Esophagus squamous epithelium (tissue), 5 donors: ENCODE measurements around the gene THAP4. TPM values are rescaled to one million over a fixed set of nuclear protein-coding genes. Genes with fewer than 3 reads are reported as not detected.
A peak's percentile ranks its signal among the peaks of the same experiment; 100 is the strongest.

Source experiments
- DNase-seq: peaks from one replicate; lab custom pipeline; 2025; lab: John Stamatoyannopoulos, UW
- H3K27ac ChIP-seq, 4 donors: fragments of 200-600 bp; sonication (generic); one replicate each; pipeline ENCODE4 v1.5.1; 2016 to 2019; ENCODE audit warnings: mild to moderate bottlenecking in 1 of 4
- H3K27me3 ChIP-seq, 4 donors: fragments of 200-600 bp; sonication (generic); 1 replicate in 3 of 4; 2 replicates in 1 of 4; pipeline versions ENCODE4 v1.5.1 to v1.6.0; 2017 to 2021; ENCODE audit warnings: antibody characterized with exemption in 1 of 4
- H3K36me3 ChIP-seq, 3 donors: fragments of 200-600 bp; sonication (generic); one replicate each; pipeline ENCODE4 v1.5.1; 2016 to 2019
- H3K4me1 ChIP-seq, 3 donors: fragments of 200-600 bp; sonication (generic); one replicate each; pipeline ENCODE4 v1.5.1; 2017 to 2019
- H3K4me3 ChIP-seq, 4 donors: fragments of 200-600 bp; sonication (generic); 1 replicate in 3 of 4; 2 replicates in 1 of 4; pipeline ENCODE4 v1.5.1; 2016 to 2019; ENCODE audit warnings: mild to moderate bottlenecking in 2 of 4, moderate library complexity in 1 of 4
- H3K9me3 ChIP-seq, 3 donors: fragments of 200-600 bp; sonication (generic); one replicate each; pipeline ENCODE4 v1.5.1; 2016 to 2019
- POLR2A ChIP-seq, 4 donors: fragments of 450-650 bp; IDR thresholded peaks; one replicate each; pipeline ENCODE4 v1.6.1; 2017; ENCODE audit warnings: antibody characterized with exemption in 4 of 4, mild to moderate bottlenecking in 4 of 4, moderate library complexity in 3 of 4
- WGBS, 2 donors: methylation state at CpG; one replicate each; pipeline ENCODE4 v1.1.5; 2018; 5-methylcytosine and 5-hydroxymethylcytosine counted together
- intact Hi-C: fragments of 100-400 bp; cut with DNase I; formaldehyde crosslinking; loops from one replicate; pipeline ENCODE4 v1.15.0; 2022
- total RNA-seq, 4 donors: library from RNA; depleted of rRNA; stranded (reverse); fragments of >200 nt; gene quantifications; one replicate each; pipeline ENCODE4 v1.1.0, GENCODE V29; 2016
- TF ChIP-seq, protein P1 (sequence below), 6 experiments: fragments of 450-650 bp in 4 of 6; fragments of 200-600 bp in 2 of 6; sonication (generic) in 2 of 6; IDR thresholded peaks; one replicate each; pipeline ENCODE4 v1.5.1; 2016 to 2019; ENCODE audit warnings: antibody characterized with exemption in 6 of 6, mild to moderate bottlenecking in 4 of 6, moderate library complexity in 4 of 6
- donor health status: DM: yes; HTN: yes; CAD: no.

THAP4 gene
- total RNA-seq, 4 donors from 2014 or later: 40.7 to 53.2 (median 46.4) TPM

DNA sequence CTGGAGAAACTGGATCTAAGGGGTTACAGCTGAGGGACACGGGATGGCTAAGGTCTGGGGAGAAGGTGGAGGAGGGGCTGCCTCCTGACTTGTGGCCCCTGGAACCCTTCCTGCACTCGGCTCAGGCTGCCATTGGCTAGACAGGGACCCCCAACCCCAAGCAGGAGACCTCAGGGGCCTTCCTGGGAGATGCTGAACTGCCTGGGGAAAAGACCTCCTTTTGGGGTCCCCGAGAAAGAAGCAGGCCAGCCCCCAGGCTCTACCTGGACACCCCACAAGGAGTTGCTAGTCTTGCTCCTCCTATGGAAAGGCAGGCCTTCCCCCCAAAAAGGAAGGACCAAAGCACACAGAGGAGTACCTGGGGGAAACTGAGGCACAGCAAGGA is 88.5 kb downstream of the THAP4 start:
- H3K4me3 ChIP-seq: no peak overlapping the region
- no peaks in the 10 kb centered on the region for H3K36me3 ChIP-seq
- intact Hi-C loops: no loop called here
- H3K9me3 ChIP-seq: no peaks in the 10 kb centered on the region
- 100% methylated on average over 1 of the region's 3 CpGs for WGBS, 2 donors
- DNase-seq: no peak
- TF ChIP-seq, protein P1, sequence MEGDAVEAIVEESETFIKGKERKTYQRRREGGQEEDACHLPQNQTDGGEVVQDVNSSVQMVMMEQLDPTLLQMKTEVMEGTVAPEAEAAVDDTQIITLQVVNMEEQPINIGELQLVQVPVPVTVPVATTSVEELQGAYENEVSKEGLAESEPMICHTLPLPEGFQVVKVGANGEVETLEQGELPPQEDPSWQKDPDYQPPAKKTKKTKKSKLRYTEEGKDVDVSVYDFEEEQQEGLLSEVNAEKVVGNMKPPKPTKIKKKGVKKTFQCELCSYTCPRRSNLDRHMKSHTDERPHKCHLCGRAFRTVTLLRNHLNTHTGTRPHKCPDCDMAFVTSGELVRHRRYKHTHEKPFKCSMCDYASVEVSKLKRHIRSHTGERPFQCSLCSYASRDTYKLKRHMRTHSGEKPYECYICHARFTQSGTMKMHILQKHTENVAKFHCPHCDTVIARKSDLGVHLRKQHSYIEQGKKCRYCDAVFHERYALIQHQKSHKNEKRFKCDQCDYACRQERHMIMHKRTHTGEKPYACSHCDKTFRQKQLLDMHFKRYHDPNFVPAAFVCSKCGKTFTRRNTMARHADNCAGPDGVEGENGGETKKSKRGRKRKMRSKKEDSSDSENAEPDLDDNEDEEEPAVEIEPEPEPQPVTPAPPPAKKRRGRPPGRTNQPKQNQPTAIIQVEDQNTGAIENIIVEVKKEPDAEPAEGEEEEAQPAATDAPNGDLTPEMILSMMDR (IDR thresholded peaks at IDR 0.05): no peak
- TF ChIP-seq POLR2A (IDR thresholded peaks at IDR 0.05): no peak
- H3K4me1 ChIP-seq: peaks cover 0 to 50% (median 12%) of the 10 kb centered on the region in 3 donors
- peaks cover 0 to 54% (median 0%) of the 10 kb centered on the region in 4 donors for H3K27me3 ChIP-seq
- H3K27ac ChIP-seq: no peak overlapping the region

DNA sequence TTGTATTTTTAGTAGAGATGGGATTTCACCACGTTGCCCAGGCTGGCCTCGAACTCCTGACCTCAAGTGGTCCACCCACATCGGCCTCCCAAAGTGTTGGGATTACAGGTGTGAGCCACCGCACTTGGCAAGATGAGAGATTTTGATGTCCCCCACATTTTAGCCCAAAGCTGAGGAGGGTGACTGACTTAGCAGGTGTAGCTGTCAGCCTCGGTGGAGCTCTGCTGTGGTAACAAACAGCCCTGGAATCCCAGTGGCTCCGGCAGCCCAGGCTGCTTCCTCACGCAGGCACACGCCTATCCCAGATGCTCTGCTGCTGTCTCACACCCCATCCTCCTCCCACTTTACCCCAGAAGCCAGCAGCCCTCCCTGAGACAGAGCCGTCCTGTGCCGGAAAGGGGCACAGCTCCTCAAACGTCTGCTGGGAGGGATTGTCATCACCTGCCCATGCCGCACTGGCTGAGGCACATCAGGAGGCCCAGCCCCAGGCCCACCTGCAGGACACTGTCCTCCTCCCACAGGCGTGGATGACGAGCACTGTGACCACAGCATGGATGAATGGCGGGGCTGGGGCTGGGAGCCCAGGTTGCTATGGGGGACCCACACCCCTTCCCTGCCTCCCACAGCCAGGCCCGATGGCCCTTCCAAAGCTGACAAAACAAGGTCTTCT is 89.0 kb downstream of the THAP4 start:
- intact Hi-C loops: no loop called here
- TF ChIP-seq, protein P1 (IDR thresholded peaks at IDR 0.05): no peak
- no peak for TF ChIP-seq POLR2A (IDR thresholded peaks at IDR 0.05)
- Histone ChIP-seq H3K27ac (no peak overlapping the region), H3K36me3 (no peaks in the 10 kb centered on the region), H3K4me3 (no peak overlapping the region), H3K27me3 (peaks cover 0 to 60% (median 0%) of the 10 kb centered on the region in 4 donors), H3K9me3 (no peaks in the 10 kb centered on the region), H3K4me1 (peaks cover 0 to 50% (median 12%) of the 10 kb centered on the region in 3 donors)
- no peak for DNase-seq
- 79 to 83% methylated on average over 7 of the region's 16 CpGs for WGBS, 2 donors

DNA sequence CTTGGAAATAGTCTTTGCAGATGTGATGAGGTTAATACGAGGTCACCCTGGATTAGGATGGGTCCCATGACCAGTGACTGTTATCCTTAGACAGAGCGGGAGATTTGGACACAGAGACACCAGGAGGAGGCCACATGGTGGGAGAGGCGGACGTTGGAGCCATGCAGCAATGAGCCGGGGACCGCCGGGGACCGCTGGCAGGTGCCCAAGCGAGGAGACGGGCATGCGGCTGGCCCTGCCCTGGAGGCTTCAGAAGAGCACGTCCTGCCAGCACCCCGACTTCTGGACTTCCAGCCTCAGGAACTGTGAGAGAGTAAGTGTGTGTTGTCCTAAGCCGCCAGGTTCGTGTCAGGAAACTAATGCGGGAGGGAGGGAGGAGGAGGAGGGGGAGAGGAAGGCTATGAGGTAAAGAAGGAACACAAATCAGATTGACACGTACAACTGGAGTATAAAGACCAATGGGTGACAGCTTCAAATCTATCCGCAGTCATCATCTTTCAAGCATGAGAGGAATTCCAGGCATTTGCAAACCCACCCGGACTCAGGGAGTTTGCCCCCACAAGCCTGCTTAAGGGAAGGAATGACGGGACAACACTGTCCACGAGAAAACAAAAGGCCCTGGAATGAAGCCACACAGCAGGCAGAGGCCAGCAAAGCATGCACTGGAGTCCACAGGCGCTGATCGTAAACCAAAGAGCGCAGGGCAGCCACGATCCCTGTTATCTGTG is 90.0 kb downstream of the THAP4 start:
- no peak overlapping the region for H3K4me3 ChIP-seq
- peaks cover 0 to 44% (median 12%) of the 10 kb centered on the region in 3 donors for H3K4me1 ChIP-seq
- DNase-seq: no peak
- intact Hi-C loops: no loop called here
- no peaks in the 10 kb centered on the region for H3K9me3 ChIP-seq
- TF ChIP-seq, protein P1 (IDR thresholded peaks at IDR 0.05): no peak
- TF ChIP-seq POLR2A (IDR thresholded peaks at IDR 0.05): no peak
- 31 to 33% methylated on average over 24 of the region's 25 CpGs for WGBS, 2 donors
- no peaks in the 10 kb centered on the region for H3K36me3 ChIP-seq
- H3K27me3 ChIP-seq: peaks cover 0 to 65% (median 0%) of the 10 kb centered on the region in 4 donors
- H3K27ac ChIP-seq: no peak overlapping the region

DNA sequence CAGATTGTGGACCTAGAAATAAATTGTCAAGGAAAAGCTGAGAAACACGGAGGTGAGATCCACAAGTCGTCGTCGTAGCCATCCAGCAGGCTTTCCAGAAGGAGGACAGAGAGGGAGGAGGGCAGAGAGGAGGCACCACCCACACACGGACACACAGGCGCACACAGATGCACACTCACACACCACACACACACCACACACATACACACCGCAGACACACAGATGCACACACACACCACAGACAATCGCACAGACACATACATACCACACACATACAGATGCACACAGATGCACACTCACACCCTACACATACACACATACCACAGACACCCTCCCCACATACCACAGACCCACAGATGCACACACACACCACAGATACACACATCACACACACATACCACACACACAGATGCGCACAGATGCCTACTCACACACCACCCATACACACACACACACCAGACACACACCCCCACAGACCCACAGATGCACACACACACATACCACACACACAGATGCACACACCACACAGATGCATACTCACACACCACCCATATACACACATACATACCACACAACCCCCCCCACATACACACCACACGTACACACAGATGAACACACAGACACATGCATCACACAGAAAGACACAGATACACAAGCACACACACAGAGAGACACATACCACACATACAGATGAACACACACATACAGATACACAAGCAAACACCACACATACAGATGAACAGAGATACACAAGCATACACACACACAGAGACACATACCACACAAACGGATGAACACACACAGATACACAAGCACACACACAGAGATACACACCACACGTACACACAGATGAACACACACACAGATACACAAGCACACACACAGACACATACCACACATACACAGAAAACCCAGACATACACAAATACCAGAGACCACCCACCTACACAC is 91.2 kb downstream of the THAP4 start:
- no peak for DNase-seq
- peaks cover 0 to 6% (median 0%) of the 10 kb centered on the region in 3 donors for H3K9me3 ChIP-seq
- H3K27me3 ChIP-seq: peaks cover 0 to 69% (median 0%) of the 10 kb centered on the region in 4 donors
- TF ChIP-seq POLR2A (IDR thresholded peaks at IDR 0.05): no peak
- TF ChIP-seq, protein P1 (IDR thresholded peaks at IDR 0.05): no peak
- H3K36me3 ChIP-seq: no peaks in the 10 kb centered on the region
- intact Hi-C loops: no loop called here
- WGBS, 2 donors: 62 to 65% methylated on average over 11 to 12 of the region's 12 CpGs
- H3K4me3 ChIP-seq: no peak overlapping the region
- H3K27ac ChIP-seq: peak overlapping the region in 1 of 4 donors; percentile 17
- peaks cover 0 to 45% (median 14%) of the 10 kb centered on the region in 3 donors for H3K4me1 ChIP-seq
